NK-92 treated with Interleukin-12 subunit alpha and Interleukin-12 subunit beta, amount 100 ng/mL, for 24 hours (cell line): ENCODE data around the gene MARVELD3.
"Not testable (repeated sequence)": the region's sequence is repeated elsewhere in the genome, so short reads cannot be mapped to it uniquely, and the experiment has no call there.

Source experiments
- DNase-seq: peaks from one replicate; lab custom pipeline; 2025; lab: John Stamatoyannopoulos, UW

Gene MARVELD3

GRCh38 chr16:71626018-71626857 lies at the start of gene MARVELD3:
TSS of gene MARVELD3 (plus strand) at chr16:71626184. CDS start at chr16:71626230, 46 bp downstream.
- DNase-seq = no peak

- no peak for DNase-seq
These were observed 49.0 kb upstream of the MARVELD3 start, which contains the start of gene TAT for GRCh38 chr16:71576971-71577370. TSS of gene TAT (minus strand) at chr16:71577092. CDS start at chr16:71576415, 677 bp downstream.

- DNase-seq = not testable (repeated sequence)
These were observed 43.5 kb upstream of the MARVELD3 start for GRCh38 chr16:71582553-71582848.

GRCh38 chr16:71584543-71585317 lies 41.3 kb upstream of the MARVELD3 start:
- DNase-seq = no peak

- DNase-seq = no peak
These were observed 40.7 kb upstream of the MARVELD3 start for GRCh38 chr16:71585318-71585703.

GRCh38 chr16:71589334-71589733 lies 36.6 kb upstream of the MARVELD3 start:
- not testable (repeated sequence) for DNase-seq

- DNase-seq = not testable (repeated sequence)
These were observed 35.9 kb upstream of the MARVELD3 start for GRCh38 chr16:71590071-71590470.

- no peak for DNase-seq
These were observed 35.4 kb upstream of the MARVELD3 start for GRCh38 chr16:71590584-71590983.

GRCh38 chr16:71591917-71592316 lies 34.1 kb upstream of the MARVELD3 start:
- DNase-seq = no peak

GRCh38 chr16:71593048-71593999 lies 32.7 kb upstream of the MARVELD3 start:
- no peak for DNase-seq

- no peak for DNase-seq
These were observed 31.9 kb upstream of the MARVELD3 start for GRCh38 chr16:71594000-71594646.

- not testable (repeated sequence) for DNase-seq
These were observed 30.6 kb upstream of the MARVELD3 start for GRCh38 chr16:71595340-71595826.

GRCh38 chr16:71598426-71598825 lies 27.6 kb upstream of the MARVELD3 start:
- not testable (repeated sequence) for DNase-seq

GRCh38 chr16:71600822-71601221 lies 25.2 kb upstream of the MARVELD3 start:
- no peak for DNase-seq

GRCh38 chr16:71609066-71609465 lies 16.9 kb upstream of the MARVELD3 start:
- DNase-seq = no peak

- DNase-seq = no peak
These were observed 15.5 kb upstream of the MARVELD3 start for GRCh38 chr16:71610447-71610846.

- DNase-seq = peak; percentile 44
These were observed 14.8 kb upstream of the MARVELD3 start for GRCh38 chr16:71610936-71611871.

GRCh38 chr16:71614956-71615355 lies 11.0 kb upstream of the MARVELD3 start:
- not testable (repeated sequence) for DNase-seq

- DNase-seq = no peak
These were observed 7.6 kb upstream of the MARVELD3 start for GRCh38 chr16:71618429-71618828.

- no peak for DNase-seq
These were observed 3.9 kb upstream of the MARVELD3 start for GRCh38 chr16:71622088-71622487.
